ENCODE results near the gene GPRIN2. TPM values are rescaled to one million over a fixed set of nuclear protein-coding genes. Genes with fewer than 3 reads are reported as not detected.
"Not testable (repeated sequence)": the region's sequence is repeated elsewhere in the genome, so short reads cannot be mapped to it uniquely, and the experiment has no call there.

Gene GPRIN2
- total RNA-seq (2013) = not detected
- polyA plus RNA-seq (not detected), polyA minus RNA-seq (not detected in 2 replicates), total RNA-seq (0 to 4.3 (median 0.08) reads per million in 11 experiments)

- Histone ChIP-seq H3K4me1 (ENCODE audit: control insufficient read depth in 1 of 2, insufficient read depth in 2 of 2, low read length in 2 of 2) (peaks cover 0 to 12% of the 10 kb centered on the region in 2 donors), H2AFZ (ENCODE audit: insufficient read depth, low read depth, low read length, poor library complexity, severe bottlenecking) (no peak within 1 kb of the TSS), H3K79me2 (ENCODE audit: insufficient read depth, low read length) (no peaks in the 10 kb centered on the region), H3K27ac (ENCODE audit: low read depth in 1 of 2, low read length in 2 of 2) (no peak within 1 kb of the TSS), H3K4me3 (replicated peaks in 1 of 3; ENCODE audit: low read depth in 2 of 3, low read length in 3 of 3) (no peak within 1 kb of the TSS), H4K20me1 (ENCODE audit: insufficient read depth, low read length) (no peaks in the 10 kb centered on the region), H3K9me3 (replicated peaks in 1 of 2; ENCODE audit: control insufficient read depth in 1 of 2, insufficient read depth in 1 of 2, low read length in 2 of 2) (peaks cover 3 to 20% of the 10 kb centered on the region in 2 donors), H3K36me3 (replicated peaks in 1 of 2; ENCODE audit: control insufficient read depth in 1 of 2, insufficient read depth in 2 of 2, low read length in 2 of 2) (no peaks in the 10 kb centered on the region), H3K27me3 (ENCODE audit: control insufficient read depth in 2 of 2, insufficient read depth in 2 of 2, low read length in 2 of 2) (peaks cover 27 to 72% of the 10 kb centered on the region in 2 donors), H3K9ac (ENCODE audit: insufficient read depth, low read length, poor library complexity, severe bottlenecking) (no peak within 1 kb of the TSS), H3K4me2 (replicated peaks; ENCODE audit: extremely low read depth, low read length, poor library complexity, severe bottlenecking) (peak within 1 kb of the TSS; percentile 43)
- no peak for DNase-seq
- Mint-ChIP-seq H3K9me3 (peaks cover 0 to 10% (median 3%) of the 10 kb centered on the region in 7 donors), H3K4me3 (peak within 1 kb of the TSS; percentile 56 to 89), H3K4me1 (peaks cover 9% of the 10 kb centered on the region), H3K36me3 (peaks cover 0 to 4% of the 10 kb centered on the region in 2 donors), H3K27ac (no peak within 1 kb of the TSS), H3K27me3 (ENCODE audit: low read depth in 3 of 3) (peaks cover 0 to 21% (median 0%) of the 10 kb centered on the region in 3 donors)
- intact Hi-C loops (cut with micrococcal nuclease) = no loop called here
- TF ChIP-seq CTCF (IDR thresholded peaks at IDR 0.05) = no peak
- 5% methylated on average over 71 of the region's 74 CpGs for WGBS (ENCODE audit: insufficient coverage)
These were observed at the start of gene GPRIN2 for GRCh38 chr10:46556515-46557318. Gene GPRIN2, minus strand, starts transcription at chr10:46556658. Its CDS starts 5,922 bp downstream, at chr10:46550736.

GRCh38 chr10:46600516-46600915, 44.1 kb upstream of the GPRIN2 start:
- H3K27ac ChIP-seq (ENCODE audit: low read depth in 1 of 2, low read length in 2 of 2); DNase-seq; H3K4me1 Mint-ChIP-seq; H3K4me2 ChIP-seq (replicated peaks; ENCODE audit: extremely low read depth, low read length, poor library complexity, severe bottlenecking); H3K4me3 Mint-ChIP-seq; H3K36me3 ChIP-seq (replicated peaks in 1 of 2; ENCODE audit: control insufficient read depth in 1 of 2, insufficient read depth in 2 of 2, low read length in 2 of 2); H3K9me3 Mint-ChIP-seq; H3K9ac ChIP-seq (ENCODE audit: insufficient read depth, low read length, poor library complexity, severe bottlenecking); H3K4me3 ChIP-seq (replicated peaks in 1 of 3; ENCODE audit: low read depth in 2 of 3, low read length in 3 of 3); H3K4me1 ChIP-seq (ENCODE audit: control insufficient read depth in 1 of 2, insufficient read depth in 2 of 2, low read length in 2 of 2); H3K79me2 ChIP-seq (ENCODE audit: insufficient read depth, low read length); H3K9me3 ChIP-seq (replicated peaks in 1 of 2; ENCODE audit: control insufficient read depth in 1 of 2, insufficient read depth in 1 of 2, low read length in 2 of 2); H3K27me3 Mint-ChIP-seq (ENCODE audit: low read depth in 3 of 3); H3K36me3 Mint-ChIP-seq; H2AFZ ChIP-seq (ENCODE audit: insufficient read depth, low read depth, low read length, poor library complexity, severe bottlenecking); H4K20me1 ChIP-seq (ENCODE audit: insufficient read depth, low read length); H3K27me3 ChIP-seq (ENCODE audit: control insufficient read depth in 2 of 2, insufficient read depth in 2 of 2, low read length in 2 of 2); H3K27ac Mint-ChIP-seq; intact Hi-C loops (cut with micrococcal nuclease): not testable (repeated sequence)
- no CpG with 5 or more reads among the region's 1 CpG for WGBS (ENCODE audit: insufficient coverage)
